GM23338 (cell line): ENCODE results near the gene NANOS2. TPM values are rescaled to one million over a fixed set of nuclear protein-coding genes. Genes with fewer than 3 reads are reported as not detected.

Experiments
- ATAC-seq: fragments of 200-7000 bp; cut with Tn5 transposase; 3 replicates; pipeline ENCODE4 v1.9.1; 2020
- DNase-seq: peaks from one replicate; pipeline ENCODE4 v3.0.0-alpha.2; 2015; ENCODE audit warnings: low spot score
- H2AFZ ChIP-seq: fragments of 200-600 bp; sonication (generic); 2 replicates; pipeline ENCODE4 v1.8.0; 2016; ENCODE audit warnings: antibody characterized with exemption, mild to moderate bottlenecking, moderate library complexity
- H3F3A ChIP-seq: fragments of 200-600 bp; sonication (generic); replicated peaks from 2 replicates; pipeline ENCODE4 v1.8.0; 2017; ENCODE audit warnings: antibody characterized with exemption, mixed run types, low read depth
- H3K27ac ChIP-seq: fragments of 200-600 bp; sonication (generic); 2 replicates; pipeline ENCODE4 v1.6.1; 2016; ENCODE audit warnings: low read depth
- H3K27me3 ChIP-seq: fragments of 200-600 bp; sonication (generic); 2 replicates; pipeline ENCODE4 v1.8.0; 2016; ENCODE audit warnings: mild to moderate bottlenecking, mixed run types, moderate library complexity; ENCODE audit not compliant: insufficient read depth
- H3K36me3 ChIP-seq: fragments of 200-600 bp; sonication (generic); 2 replicates; pipeline ENCODE4 v1.8.0; 2016; ENCODE audit warnings: mild to moderate bottlenecking; ENCODE audit not compliant: insufficient read depth
- H3K4me1 ChIP-seq: fragments of 200-600 bp; sonication (generic); 2 replicates; pipeline ENCODE4 v1.8.0; 2016; ENCODE audit warnings: mild to moderate bottlenecking, moderate library complexity; ENCODE audit not compliant: insufficient read depth
- H3K4me2 ChIP-seq: fragments of 200-600 bp; sonication (generic); 2 replicates; pipeline ENCODE4 v1.7.1; 2017; ENCODE audit warnings: mixed run types
- H3K4me3 ChIP-seq: fragments of 200-600 bp; sonication (generic); 2 replicates; pipeline ENCODE4 v1.6.1; 2016; ENCODE audit warnings: mixed run types
- H3K79me2 ChIP-seq: fragments of 200-600 bp; sonication (generic); replicated peaks from 2 replicates; pipeline ENCODE4 v1.8.0; 2017; ENCODE audit warnings: mild to moderate bottlenecking; ENCODE audit not compliant: insufficient read depth
- H3K9me2 ChIP-seq: fragments of 200-600 bp; sonication (generic); 2 replicates; pipeline ENCODE4 v1.8.0; 2017; ENCODE audit not compliant: insufficient read depth
- H4K20me1 ChIP-seq: fragments of 200-600 bp; sonication (generic); replicated peaks from 2 replicates; pipeline ENCODE4 v1.8.0; 2017; ENCODE audit warnings: mild to moderate bottlenecking; ENCODE audit not compliant: insufficient read depth
- H3K27ac Mint-ChIP-seq: 2 replicates; pipeline ENCODE4 v1.8.0; 2020; ENCODE audit warnings: inconsistent platforms, mild to moderate bottlenecking, moderate library complexity, mixed read lengths
- H3K27me3 Mint-ChIP-seq: 3 replicates; pipeline ENCODE4 v1.8.0; 2022; ENCODE audit warnings: low read depth, mild to moderate bottlenecking, moderate library complexity, mixed read lengths, inconsistent platforms; ENCODE audit not compliant: insufficient read depth, poor library complexity
- H3K36me3 Mint-ChIP-seq: 3 replicates; pipeline ENCODE4 v1.8.0; 2021; ENCODE audit warnings: low read depth, mild to moderate bottlenecking, inconsistent platforms, moderate library complexity, mixed read lengths
- H3K4me1 Mint-ChIP-seq: 3 replicates; pipeline ENCODE4 v1.8.0; 2020; ENCODE audit warnings: mild to moderate bottlenecking, inconsistent platforms, mixed read lengths
- H3K4me3 Mint-ChIP-seq: 3 replicates; pipeline ENCODE4 v1.8.0; 2021; ENCODE audit warnings: moderate library complexity, mild to moderate bottlenecking, inconsistent platforms, mixed read lengths
- H3K9me3 Mint-ChIP-seq: 3 replicates; pipeline ENCODE4 v1.8.0; 2020; ENCODE audit warnings: moderate library complexity, mild to moderate bottlenecking, inconsistent platforms, mixed read lengths
- CREB1 ChIP-seq: fragments of 250-450 bp; sonication (Bioruptor Pico); IDR thresholded peaks from 2 replicates; pipeline ENCODE4 v1.5.0; 2020; ENCODE audit warnings: low read depth, mild to moderate bottlenecking, moderate library complexity
- EZH2 ChIP-seq: fragments of 200-600 bp; sonication (generic); IDR thresholded peaks from one replicate; pipeline ENCODE4 v1.8.0; 2017; ENCODE audit warnings: antibody characterized with exemption, mild to moderate bottlenecking, low read depth; ENCODE audit not compliant: unreplicated experiment
- EZH2phosphoT487 ChIP-seq: fragments of 200-600 bp; sonication (generic); IDR thresholded peaks from one replicate; pipeline ENCODE4 v1.8.1; 2018; ENCODE audit warnings: antibody characterized with exemption; ENCODE audit not compliant: unreplicated experiment
- JUNB ChIP-seq: IDR thresholded peaks from one replicate; pipeline ENCODE4 v1.6.1; 2016; ENCODE audit warnings: antibody characterized with exemption; ENCODE audit not compliant: unreplicated experiment
- NANOG ChIP-seq: IDR thresholded peaks from 2 replicates; pipeline ENCODE4 v1.6.1; 2016; ENCODE audit warnings: antibody characterized with exemption, borderline replicate concordance
- POLR2AphosphoS5 ChIP-seq: IDR thresholded peaks from 2 replicates; pipeline ENCODE4 v1.6.1; 2016; ENCODE audit warnings: antibody characterized with exemption, low read depth
- STAT1 ChIP-seq: IDR thresholded peaks from one replicate; pipeline ENCODE4 v1.6.1; 2016; ENCODE audit warnings: antibody characterized with exemption; ENCODE audit not compliant: unreplicated experiment
- ZNF114 ChIP-seq: fragments of 250-450 bp; sonication (Bioruptor Pico); IDR thresholded peaks from 2 replicates; pipeline ENCODE4 v1.5.0; 2020; ENCODE audit warnings: mild to moderate bottlenecking, moderate library complexity
- ZNF331 ChIP-seq: fragments of 250-450 bp; sonication (Bioruptor Pico); IDR thresholded peaks from 2 replicates; pipeline ENCODE4 v1.5.0; 2020; ENCODE audit warnings: low read depth, mild to moderate bottlenecking, moderate library complexity
- polyA plus RNA-seq: library from polyadenylated mRNA; unstranded; fragments of >200 nt; fragmentation: Nextera tagmentation; extraction: Ambion mirVana; gene quantifications from 2 replicates; pipeline ENCODE4 v1.2.1, GENCODE V29; 2016
- total RNA-seq: library from RNA; depleted of rRNA; stranded (reverse); fragments of >200 nt; shearing (Covaris generic); gene quantifications from 2 replicates; pipeline ENCODE4 v1.2.3, GENCODE V29; 2014
- TF ChIP-seq, protein P1 (sequence below), 2 experiments: fragments of 200-600 bp in 1 of 2; sonication (generic) in 1 of 2; conservative IDR thresholded peaks; 2 replicates each; pipeline versions ENCODE4 v1.5.1 to v1.6.1; 2016 to 2017; ENCODE audit warnings: antibody characterized with exemption in 2 of 2, low read depth in 2 of 2, mild to moderate bottlenecking in 2 of 2, moderate library complexity in 1 of 2
- TF ChIP-seq, protein P2 (sequence below): IDR thresholded peaks from 2 replicates; pipeline ENCODE4 v1.6.1; 2016; ENCODE audit warnings: antibody characterized with exemption
- TF ChIP-seq, protein P3 (sequence below): fragments of 250-450 bp; sonication (Bioruptor Pico); IDR thresholded peaks from 2 replicates; pipeline ENCODE4 v1.5.0; 2020; ENCODE audit warnings: mild to moderate bottlenecking, moderate library complexity
- TF ChIP-seq, protein P4 (sequence below): IDR thresholded peaks from one replicate; pipeline ENCODE4 v1.6.1; 2018; ENCODE audit warnings: antibody characterized with exemption; ENCODE audit not compliant: unreplicated experiment

Gene NANOS2
- total and polyA plus RNA-seq, 2 experiments from 2014 or later, result 0.11 to 0.14 TPM

DNA sequence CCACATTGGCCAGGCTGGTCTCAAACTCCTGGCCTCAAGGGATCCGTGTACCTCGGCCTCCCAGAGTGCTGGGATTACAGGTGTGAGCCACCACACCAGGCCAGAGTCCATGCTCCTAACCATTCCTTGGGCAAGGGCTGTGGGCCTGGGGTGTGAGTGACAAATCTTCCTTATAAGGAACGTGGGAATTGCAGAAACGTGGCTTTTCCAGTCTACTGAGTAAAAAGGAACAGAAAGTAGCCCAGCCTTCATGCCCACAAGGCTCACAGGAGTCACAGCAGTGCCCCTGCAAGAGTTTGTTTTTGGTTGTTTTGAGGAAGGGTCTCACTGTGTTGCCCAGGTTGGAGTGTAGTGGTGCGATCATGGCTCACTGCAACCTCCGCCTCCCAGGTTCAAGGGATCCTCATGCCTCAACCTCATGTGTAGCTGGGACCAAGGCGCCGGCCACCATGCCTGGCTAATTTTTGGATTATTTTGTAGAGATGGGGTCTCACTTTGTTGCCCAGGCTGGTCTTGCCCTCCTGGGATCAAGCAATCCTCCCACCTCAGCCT, 17.2 kb downstream of the NANOS2 start:
- no peak for ATAC-seq
- H3K9me3 Mint-ChIP-seq, result no peaks in the 10 kb centered on the region; the same call in 2 of the 3 replicates
- no peak overlapping the region for H3K4me3 ChIP-seq
- no peak overlapping the region for H3K27ac Mint-ChIP-seq
- H3K4me3 Mint-ChIP-seq, result no peak overlapping the region
- H2AFZ ChIP-seq, result no peak overlapping the region
- H3F3A ChIP-seq, result peaks cover 12% of the 10 kb centered on the region; the same call in 1 of the 2 replicates
- TF ChIP-seq NANOG (no peak), EZH2 (no peak), ZNF331 (CRISPR knock-in tag) (no peak), CREB1 (CRISPR knock-in tag) (no peak), STAT1 (no peak), JUNB (no peak), POLR2AphosphoS5 (no peak), EZH2phosphoT487 (no peak), ZNF114 (CRISPR knock-in tag) (no peak)
- TF ChIP-seq, protein P1, sequence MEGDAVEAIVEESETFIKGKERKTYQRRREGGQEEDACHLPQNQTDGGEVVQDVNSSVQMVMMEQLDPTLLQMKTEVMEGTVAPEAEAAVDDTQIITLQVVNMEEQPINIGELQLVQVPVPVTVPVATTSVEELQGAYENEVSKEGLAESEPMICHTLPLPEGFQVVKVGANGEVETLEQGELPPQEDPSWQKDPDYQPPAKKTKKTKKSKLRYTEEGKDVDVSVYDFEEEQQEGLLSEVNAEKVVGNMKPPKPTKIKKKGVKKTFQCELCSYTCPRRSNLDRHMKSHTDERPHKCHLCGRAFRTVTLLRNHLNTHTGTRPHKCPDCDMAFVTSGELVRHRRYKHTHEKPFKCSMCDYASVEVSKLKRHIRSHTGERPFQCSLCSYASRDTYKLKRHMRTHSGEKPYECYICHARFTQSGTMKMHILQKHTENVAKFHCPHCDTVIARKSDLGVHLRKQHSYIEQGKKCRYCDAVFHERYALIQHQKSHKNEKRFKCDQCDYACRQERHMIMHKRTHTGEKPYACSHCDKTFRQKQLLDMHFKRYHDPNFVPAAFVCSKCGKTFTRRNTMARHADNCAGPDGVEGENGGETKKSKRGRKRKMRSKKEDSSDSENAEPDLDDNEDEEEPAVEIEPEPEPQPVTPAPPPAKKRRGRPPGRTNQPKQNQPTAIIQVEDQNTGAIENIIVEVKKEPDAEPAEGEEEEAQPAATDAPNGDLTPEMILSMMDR (conservative IDR thresholded peaks at IDR 0.05; ENCODE audit: low read depth in 2 of 2), result no peak
- TF ChIP-seq, protein P2, sequence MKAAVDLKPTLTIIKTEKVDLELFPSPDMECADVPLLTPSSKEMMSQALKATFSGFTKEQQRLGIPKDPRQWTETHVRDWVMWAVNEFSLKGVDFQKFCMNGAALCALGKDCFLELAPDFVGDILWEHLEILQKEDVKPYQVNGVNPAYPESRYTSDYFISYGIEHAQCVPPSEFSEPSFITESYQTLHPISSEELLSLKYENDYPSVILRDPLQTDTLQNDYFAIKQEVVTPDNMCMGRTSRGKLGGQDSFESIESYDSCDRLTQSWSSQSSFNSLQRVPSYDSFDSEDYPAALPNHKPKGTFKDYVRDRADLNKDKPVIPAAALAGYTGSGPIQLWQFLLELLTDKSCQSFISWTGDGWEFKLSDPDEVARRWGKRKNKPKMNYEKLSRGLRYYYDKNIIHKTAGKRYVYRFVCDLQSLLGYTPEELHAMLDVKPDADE, result no peak
- TF ChIP-seq, protein P3, sequence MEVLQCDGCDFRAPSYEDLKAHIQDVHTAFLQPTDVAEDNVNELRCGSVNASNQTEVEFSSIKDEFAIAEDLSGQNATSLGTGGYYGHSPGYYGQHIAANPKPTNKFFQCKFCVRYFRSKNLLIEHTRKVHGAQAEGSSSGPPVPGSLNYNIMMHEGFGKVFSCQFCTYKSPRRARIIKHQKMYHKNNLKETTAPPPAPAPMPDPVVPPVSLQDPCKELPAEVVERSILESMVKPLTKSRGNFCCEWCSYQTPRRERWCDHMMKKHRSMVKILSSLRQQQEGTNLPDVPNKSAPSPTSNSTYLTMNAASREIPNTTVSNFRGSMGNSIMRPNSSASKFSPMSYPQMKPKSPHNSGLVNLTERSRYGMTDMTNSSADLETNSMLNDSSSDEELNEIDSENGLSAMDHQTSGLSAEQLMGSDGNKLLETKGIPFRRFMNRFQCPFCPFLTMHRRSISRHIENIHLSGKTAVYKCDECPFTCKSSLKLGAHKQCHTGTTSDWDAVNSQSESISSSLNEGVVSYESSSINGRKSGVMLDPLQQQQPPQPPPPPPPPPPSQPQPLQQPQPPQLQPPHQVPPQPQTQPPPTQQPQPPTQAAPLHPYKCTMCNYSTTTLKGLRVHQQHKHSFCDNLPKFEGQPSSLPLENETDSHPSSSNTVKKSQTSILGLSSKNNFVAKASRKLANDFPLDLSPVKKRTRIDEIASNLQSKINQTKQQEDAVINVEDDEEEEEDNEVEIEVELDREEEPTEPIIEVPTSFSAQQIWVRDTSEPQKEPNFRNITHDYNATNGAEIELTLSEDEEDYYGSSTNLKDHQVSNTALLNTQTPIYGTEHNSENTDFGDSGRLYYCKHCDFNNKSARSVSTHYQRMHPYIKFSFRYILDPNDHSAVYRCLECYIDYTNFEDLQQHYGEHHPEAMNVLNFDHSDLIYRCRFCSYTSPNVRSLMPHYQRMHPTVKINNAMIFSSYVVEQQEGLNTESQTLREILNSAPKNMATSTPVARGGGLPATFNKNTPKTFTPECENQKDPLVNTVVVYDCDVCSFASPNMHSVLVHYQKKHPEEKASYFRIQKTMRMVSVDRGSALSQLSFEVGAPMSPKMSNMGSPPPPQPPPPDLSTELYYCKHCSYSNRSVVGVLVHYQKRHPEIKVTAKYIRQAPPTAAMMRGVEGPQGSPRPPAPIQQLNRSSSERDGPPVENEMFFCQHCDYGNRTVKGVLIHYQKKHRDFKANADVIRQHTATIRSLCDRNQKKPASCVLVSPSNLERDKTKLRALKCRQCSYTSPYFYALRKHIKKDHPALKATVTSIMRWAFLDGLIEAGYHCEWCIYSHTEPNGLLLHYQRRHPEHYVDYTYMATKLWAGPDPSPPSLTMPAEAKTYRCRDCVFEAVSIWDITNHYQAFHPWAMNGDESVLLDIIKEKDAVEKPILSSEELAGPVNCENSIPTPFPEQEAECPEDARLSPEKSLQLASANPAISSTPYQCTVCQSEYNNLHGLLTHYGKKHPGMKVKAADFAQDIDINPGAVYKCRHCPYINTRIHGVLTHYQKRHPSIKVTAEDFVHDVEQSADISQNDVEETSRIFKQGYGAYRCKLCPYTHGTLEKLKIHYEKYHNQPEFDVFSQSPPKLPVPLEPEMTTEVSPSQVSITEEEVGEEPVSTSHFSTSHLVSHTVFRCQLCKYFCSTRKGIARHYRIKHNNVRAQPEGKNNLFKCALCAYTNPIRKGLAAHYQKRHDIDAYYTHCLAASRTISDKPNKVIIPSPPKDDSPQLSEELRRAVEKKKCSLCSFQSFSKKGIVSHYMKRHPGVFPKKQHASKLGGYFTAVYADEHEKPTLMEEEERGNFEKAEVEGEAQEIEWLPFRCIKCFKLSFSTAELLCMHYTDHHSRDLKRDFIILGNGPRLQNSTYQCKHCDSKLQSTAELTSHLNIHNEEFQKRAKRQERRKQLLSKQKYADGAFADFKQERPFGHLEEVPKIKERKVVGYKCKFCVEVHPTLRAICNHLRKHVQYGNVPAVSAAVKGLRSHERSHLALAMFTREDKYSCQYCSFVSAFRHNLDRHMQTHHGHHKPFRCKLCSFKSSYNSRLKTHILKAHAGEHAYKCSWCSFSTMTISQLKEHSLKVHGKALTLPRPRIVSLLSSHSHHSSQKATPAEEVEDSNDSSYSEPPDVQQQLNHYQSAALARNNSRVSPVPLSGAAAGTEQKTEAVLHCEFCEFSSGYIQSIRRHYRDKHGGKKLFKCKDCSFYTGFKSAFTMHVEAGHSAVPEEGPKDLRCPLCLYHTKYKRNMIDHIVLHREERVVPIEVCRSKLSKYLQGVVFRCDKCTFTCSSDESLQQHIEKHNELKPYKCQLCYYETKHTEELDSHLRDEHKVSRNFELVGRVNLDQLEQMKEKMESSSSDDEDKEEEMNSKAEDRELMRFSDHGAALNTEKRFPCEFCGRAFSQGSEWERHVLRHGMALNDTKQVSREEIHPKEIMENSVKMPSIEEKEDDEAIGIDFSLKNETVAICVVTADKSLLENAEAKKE (CRISPR knock-in tag), result no peak
- TF ChIP-seq, protein P4, sequence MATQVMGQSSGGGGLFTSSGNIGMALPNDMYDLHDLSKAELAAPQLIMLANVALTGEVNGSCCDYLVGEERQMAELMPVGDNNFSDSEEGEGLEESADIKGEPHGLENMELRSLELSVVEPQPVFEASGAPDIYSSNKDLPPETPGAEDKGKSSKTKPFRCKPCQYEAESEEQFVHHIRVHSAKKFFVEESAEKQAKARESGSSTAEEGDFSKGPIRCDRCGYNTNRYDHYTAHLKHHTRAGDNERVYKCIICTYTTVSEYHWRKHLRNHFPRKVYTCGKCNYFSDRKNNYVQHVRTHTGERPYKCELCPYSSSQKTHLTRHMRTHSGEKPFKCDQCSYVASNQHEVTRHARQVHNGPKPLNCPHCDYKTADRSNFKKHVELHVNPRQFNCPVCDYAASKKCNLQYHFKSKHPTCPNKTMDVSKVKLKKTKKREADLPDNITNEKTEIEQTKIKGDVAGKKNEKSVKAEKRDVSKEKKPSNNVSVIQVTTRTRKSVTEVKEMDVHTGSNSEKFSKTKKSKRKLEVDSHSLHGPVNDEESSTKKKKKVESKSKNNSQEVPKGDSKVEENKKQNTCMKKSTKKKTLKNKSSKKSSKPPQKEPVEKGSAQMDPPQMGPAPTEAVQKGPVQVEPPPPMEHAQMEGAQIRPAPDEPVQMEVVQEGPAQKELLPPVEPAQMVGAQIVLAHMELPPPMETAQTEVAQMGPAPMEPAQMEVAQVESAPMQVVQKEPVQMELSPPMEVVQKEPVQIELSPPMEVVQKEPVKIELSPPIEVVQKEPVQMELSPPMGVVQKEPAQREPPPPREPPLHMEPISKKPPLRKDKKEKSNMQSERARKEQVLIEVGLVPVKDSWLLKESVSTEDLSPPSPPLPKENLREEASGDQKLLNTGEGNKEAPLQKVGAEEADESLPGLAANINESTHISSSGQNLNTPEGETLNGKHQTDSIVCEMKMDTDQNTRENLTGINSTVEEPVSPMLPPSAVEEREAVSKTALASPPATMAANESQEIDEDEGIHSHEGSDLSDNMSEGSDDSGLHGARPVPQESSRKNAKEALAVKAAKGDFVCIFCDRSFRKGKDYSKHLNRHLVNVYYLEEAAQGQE, result no peak
- no peak overlapping the region for H3K4me2 ChIP-seq
- H3K27ac ChIP-seq, result no peak overlapping the region
- peaks cover 22% of the 10 kb centered on the region for H3K27me3 Mint-ChIP-seq
- no peaks in the 10 kb centered on the region for H3K79me2 ChIP-seq
- H3K9me2 ChIP-seq, result no peaks in the 10 kb centered on the region
- no peaks in the 10 kb centered on the region; the same call in none of the 2 replicates for H4K20me1 ChIP-seq
- no peaks in the 10 kb centered on the region for H3K36me3 ChIP-seq
- H3K36me3 Mint-ChIP-seq, result peaks cover 29% of the 10 kb centered on the region
- H3K4me1 Mint-ChIP-seq, result peaks cover 11% of the 10 kb centered on the region
- peaks cover 10% of the 10 kb centered on the region; the same call in 1 of the 2 replicates for H3K4me1 ChIP-seq
- peaks cover 23% of the 10 kb centered on the region for H3K27me3 ChIP-seq
- no peak for DNase-seq
